Measurements from ENCODE around the gene SUGCT.

- TF ChIP-seq TAF1 (IDR thresholded peaks at IDR 0.05; ENCODE audit: borderline replicate concordance, insufficient read depth, low read length): no peak
- no peak for TF ChIP-seq SIN3A (IDR thresholded peaks at IDR 0.05; ENCODE audit: borderline replicate concordance, insufficient read depth, low read length)
Measured at GRCh38 chr7:40205992-40206391, 71.2 kb downstream of the SUGCT start.
